Stromal cell of bone marrow (primary cell): ENCODE measurements around the gene ATP6V1F.
"Not testable (repeated sequence)": the region's sequence is repeated elsewhere in the genome, so short reads cannot be mapped to it uniquely, and the experiment has no call there.

Experiments used
- DNase-seq: peaks from one replicate; pipeline ENCODE4 v3.0.0-alpha.2; 2012; ENCODE audit warnings: low read depth

Gene ATP6V1F

GRCh38 chr7:128902761-128903585 lies 40.3 kb downstream of the ATP6V1F start:
- DNase-seq = peak; percentile 34

GRCh38 chr7:128903621-128904361 lies 41.1 kb downstream of the ATP6V1F start:
- DNase-seq = no peak

DNA sequence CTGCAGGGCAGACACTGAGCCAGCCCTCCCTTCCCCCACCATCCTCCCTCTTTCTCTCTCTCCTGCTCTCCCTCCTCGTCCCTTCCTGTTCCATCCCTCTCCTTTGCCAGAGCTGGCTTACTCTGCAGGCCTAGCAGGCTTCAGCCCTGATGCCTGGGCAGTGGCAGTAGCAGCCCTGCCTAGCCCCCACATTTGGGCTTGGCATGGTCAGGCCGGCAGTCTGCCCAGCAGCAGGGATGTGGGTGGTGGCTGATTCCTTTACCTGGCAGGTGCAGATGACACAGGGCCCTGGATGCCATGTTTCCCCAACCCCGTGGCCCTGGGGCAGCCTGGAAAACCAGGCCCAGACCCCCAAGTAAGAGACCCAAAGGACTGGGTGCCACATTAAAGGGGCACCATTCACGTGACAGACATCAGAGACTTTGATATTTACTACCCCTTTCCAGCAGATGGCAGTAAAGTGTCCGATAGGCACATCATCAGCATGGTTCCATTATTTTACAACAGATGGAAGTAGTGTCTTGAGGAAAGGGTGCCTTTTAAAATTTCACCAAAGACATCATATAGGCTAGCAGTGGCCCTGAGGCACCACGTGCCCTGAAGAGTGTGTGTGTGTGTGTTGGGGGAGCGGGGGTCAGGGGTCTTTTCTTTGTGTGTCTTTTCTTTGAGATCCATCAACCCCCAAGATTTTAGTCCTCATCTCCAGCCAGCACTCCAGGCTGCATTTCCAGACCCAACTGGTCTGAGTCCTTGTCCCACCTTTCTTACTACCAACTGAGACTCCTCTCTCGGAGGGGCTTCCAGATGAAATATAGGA lies 41.9 kb downstream of the ATP6V1F start:
- DNase-seq = peak; percentile 31

- no peak for DNase-seq
These were observed 43.5 kb downstream of the ATP6V1F start for GRCh38 chr7:128906001-128906765.

DNA sequence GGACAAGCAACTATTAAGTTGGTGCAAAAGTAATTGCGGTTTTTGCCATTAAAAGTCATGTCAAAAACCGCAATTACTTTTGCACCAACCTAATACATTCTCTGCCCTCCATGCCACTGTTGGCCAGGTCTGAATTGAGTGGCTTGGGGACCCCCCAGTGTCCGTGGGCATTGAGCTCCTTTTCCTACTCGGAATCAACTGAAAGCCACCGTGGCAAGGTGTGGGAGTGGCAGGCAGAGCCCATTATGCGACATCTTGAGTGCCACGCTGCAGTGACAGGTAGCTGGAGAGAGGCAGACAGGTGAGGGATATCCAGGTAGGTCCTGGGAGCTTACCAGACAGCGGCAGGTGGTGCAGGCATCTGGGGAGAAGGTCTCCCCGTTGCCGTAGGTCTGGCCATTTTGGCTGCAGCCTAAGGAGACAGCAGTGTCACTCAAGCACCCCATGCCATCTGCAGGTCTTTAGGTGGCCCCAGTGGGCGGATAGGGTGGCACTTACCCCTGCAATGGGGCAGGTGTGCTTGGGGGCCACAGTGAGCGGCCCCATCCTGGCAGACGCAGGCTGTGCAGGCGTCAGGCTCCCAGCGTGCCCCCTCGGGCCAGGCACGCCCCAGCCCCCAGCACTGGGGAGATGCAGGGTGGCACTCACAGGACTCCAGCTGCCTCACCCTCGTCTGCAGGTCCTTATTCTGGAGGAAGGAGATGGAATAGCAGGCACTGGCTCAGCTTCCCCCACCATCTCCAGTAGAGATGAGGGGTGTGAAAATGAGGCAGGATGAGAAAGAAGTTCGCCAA lies 44.3 kb downstream of the ATP6V1F start:
- no peak for DNase-seq

DNA sequence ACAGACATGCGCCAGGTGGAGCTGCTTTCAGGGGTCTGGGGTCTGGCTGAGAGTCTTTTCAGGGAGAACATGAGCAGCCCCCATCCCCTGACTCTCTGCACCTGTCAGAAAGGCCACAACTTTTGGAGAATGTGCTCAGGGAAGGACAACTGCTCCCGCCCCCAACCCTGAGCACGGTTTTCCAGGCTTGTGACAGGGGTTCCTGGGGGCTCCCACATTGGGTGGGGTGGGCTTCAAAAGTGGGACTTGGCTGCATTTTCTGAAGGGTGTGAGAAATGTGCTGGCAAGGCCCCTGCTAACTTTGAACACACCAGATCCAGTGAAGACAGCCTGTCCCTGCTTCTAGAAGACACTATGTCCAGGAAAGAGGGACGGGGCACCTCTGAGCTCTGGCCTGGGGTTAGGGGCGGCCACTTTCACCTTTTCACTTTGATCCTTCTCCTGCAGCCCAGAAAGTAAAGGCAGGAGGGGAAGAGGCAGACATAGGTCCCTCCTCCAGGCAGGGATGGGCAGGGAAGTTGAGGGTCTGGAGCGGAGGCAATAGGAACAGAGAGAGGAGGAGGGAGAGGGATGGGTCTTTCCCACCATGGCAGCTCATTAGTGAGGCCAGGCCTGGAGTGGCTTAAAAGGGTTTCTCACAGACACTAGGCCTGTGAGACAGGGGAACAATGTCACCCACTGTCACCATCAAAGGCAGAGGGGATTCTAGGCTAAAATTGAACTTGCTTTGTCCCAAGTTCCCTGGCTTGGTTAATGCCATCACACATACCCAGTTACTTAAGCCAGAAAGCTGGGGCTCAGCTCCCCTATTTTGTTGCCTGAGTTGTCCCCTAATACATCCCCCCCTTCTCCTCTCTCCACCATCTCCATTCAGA lies 46.3 kb downstream of the ATP6V1F start:
- DNase-seq = no peak

DNA sequence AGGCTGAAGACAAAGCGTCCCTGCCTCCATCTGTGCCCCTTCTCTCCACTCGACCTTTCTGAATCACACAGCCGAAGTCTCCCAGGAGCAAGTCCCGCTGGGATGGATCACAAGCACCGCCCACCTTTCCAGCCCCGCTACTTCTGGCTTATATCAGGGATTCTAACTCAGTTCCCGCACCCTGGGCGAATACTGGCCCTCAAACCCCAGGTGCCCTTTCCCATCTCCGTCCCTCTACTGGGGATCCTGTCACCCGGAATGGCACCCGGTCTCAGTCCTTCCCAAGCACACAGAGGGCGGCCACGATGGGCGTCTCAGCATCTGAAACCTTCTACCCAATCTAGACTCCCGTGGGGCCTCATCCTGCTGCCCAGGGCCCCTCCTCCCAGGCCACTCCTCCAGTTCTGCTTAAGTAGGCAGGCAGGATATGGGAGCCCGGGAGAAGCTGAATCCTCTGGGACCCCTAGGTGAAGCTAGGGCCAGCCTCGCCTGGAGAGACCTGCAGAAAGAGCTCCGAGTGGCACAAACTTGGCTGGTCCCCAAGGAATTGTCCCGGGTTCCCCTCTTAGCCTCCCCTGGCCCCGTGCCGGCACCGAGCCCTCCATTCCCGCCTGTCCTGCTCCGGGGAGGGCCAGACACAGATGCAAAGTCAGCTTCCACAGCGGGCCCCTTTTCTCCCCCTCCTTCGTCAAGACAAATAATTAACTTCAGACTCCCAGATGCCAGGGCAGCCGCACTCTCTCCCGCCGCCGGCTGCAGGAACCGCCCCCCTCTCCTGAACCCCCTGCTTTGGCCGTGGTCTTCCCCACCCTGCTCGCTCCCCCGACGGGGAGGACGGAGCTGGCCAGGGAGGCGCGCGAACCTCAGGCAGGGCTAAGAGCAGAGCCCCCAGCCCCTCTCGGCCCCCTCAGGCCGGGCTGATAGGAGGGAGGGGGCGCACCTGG lies 47.2 kb downstream of the ATP6V1F start:
- no peak for DNase-seq

DNA sequence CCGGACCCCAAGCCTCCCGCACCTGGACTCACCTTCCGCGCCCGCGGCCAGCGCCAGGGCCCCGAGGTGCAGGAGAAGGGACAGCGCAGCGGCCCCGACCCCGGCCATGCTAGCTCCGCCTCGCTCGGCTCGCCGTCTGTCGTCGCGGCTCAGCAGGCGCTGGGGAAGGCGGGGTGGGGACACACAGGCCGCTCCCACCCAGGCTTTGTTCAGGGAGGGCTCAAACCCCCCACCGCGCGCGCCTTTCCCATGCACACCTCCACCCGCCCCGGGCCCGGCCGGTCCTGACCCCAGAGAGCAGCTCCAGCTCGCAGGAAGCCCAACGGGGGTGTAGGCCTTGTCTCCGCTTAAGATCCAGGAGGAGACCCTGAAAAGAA lies 47.9 kb downstream of the ATP6V1F start, which contains the start of gene KCP:
Gene KCP (minus strand): TSS at position 141 of the 377 bp plus-strand sequence. CDS start 33 bp downstream, at position 108.
- no peak for DNase-seq

DNA sequence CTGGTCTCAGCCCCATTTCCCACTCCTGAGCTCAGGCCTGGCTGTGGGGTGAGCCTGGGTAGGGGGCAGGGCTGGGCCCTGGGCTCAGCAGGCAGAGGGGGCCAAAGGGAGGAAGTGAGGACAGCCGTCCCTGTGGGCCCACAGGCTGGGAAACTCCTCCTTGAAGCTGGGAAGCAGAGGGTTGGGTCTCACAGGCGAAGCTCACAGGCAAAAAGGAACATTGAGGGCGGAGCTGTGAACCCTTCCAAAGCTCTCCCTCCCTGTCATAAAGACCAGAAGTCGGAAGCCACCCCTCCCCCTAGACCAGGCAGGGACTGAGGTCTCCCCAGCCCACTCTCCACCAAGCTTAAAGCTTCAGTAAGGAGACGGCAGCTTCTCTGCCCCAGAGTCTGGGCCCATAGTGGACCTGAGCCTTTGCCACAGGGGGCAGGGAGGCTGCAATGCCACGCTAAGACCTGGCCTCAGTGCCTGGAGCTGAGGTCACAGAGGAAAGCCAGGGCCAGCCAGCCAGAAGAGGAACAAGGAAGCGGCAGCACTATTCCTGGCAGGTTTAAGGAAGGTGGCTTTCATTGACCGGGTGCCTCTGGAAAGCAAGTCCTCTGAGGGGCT lies 48.9 kb downstream of the ATP6V1F start:
- DNase-seq = no peak

GRCh38 chr7:128912281-128912680 lies 49.6 kb downstream of the ATP6V1F start:
- DNase-seq = no peak

- DNase-seq = not testable (repeated sequence)
These were observed 50.2 kb downstream of the ATP6V1F start for GRCh38 chr7:128912709-128913495.

DNA sequence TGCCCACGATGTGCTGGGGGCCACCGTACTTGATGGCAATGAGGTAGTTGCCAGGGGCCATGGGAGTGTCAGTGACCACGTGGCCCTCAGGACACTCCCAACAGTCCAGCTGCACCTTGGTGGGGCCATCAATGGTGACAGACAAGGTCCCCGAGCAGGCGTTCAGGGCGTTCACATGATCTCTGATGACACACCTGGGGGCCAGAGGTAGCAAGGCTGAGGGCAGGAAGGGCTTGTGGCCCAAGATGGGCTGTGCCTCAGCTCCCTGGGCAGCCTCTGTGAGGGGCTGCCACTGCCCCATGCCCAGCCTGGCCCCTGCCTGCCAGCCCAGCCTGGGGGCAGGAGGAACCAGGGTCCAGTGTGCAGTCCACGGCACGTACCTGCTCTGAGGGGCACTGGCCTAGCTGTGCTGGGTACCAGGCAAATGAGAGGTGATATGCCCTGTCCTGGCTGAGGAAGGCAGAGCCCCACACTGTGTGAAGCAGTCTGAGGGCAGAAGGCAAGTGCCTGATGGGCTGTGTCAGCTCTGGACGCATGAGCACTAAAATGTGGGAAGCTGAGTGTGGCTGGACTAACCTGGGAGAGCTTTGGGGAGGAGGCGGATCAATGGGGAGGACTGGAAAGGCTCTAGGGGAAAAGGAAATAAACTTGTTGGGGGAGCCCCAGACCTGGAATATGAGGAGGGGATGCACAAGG lies 51.4 kb downstream of the ATP6V1F start:
- DNase-seq = no peak

GRCh38 chr7:128914566-128915151 lies 52.0 kb downstream of the ATP6V1F start:
- DNase-seq = no peak

GRCh38 chr7:128915271-128915819 lies 52.7 kb downstream of the ATP6V1F start:
- DNase-seq = no peak
